GM12878 (cell line): ENCODE measurements around the gene EPHA4. TPM values are rescaled to one million over a fixed set of nuclear protein-coding genes. Genes with fewer than 3 reads are reported as not detected.

ENCODE experiments used
- ATAC-seq: fragments of 200-7000 bp; cut with Tn5 transposase; 3 replicates; pipeline ENCODE4 v1.9.1; 2020; ENCODE audit warnings: mild to moderate bottlenecking, moderate library complexity
- BruUV-seq: library from RNA; stranded (reverse); fragments of 400-500 nt; replicated peaks from 2 replicates; lab custom pipeline; 2021; lab: Mats Ljungman, UMichigan
- CTCF ChIA-PET: fragments of 300-600 bp; sonication (Branson Sonifier 250); formaldehyde crosslinking; extraction: SDS; loops from one replicate; lab custom pipeline; 2021; ENCODE audit warnings: inconsistent platforms; lab: Yijun Ruan, JAX
- POLR2A ChIA-PET: fragments of 350-600 bp; formaldehyde crosslinking; extraction: SDS; loops from one replicate; lab custom pipeline; 2021; ENCODE audit warnings: inconsistent platforms; lab: Charles Lee
- RAD21 ChIA-PET: fragments of 300-600 bp; sonication (Branson Sonifier 250); formaldehyde crosslinking; loops from one replicate; lab custom pipeline; 2023; ENCODE audit warnings: antibody characterized with exemption; ENCODE audit not compliant: unreplicated experiment; lab: Charles Lee
- SMC1A ChIA-PET: fragments of 300-600 bp; sonication (Branson Sonifier 250); formaldehyde crosslinking; loops from one replicate; lab custom pipeline; 2023; ENCODE audit not compliant: unreplicated experiment, uncharacterized antibody; lab: Charles Lee
- DNase-seq: peaks from one replicate; pipeline ENCODE4 v3.0.0-alpha.2; 2011; ENCODE audit warnings: low read depth, low spot score
- FAIRE-seq: peaks from 3 replicates; lab custom pipeline; 2011; peaks lifted over from hg19 to GRCh38; lab: Jason Lieb, UNC
- H2AFZ ChIP-seq: 2 replicates; pipeline ENCODE4 v1.6.0; 2011; ENCODE audit warnings: low read depth, low read length, control low read depth; ENCODE audit not compliant: control insufficient read depth
- H3K27ac ChIP-seq: 2 replicates; pipeline ENCODE4 v1.5.1; 2011; ENCODE audit warnings: control low read depth; ENCODE audit not compliant: control insufficient read depth, insufficient read depth
- H3K27me3 ChIP-seq, 2 experiments: replicated peaks in 1 of 2; 2 replicates each; pipeline versions ENCODE4 v1.6.0 to v1.6.1; 2011; ENCODE audit warnings: low read length in 1 of 2; ENCODE audit not compliant: control insufficient read depth in 2 of 2, insufficient read depth in 2 of 2
- H3K36me3 ChIP-seq, 2 experiments: 2 replicates each; pipeline ENCODE4 v1.5.1; 2011; ENCODE audit warnings: low read length in 1 of 2; ENCODE audit not compliant: control insufficient read depth in 2 of 2, insufficient read depth in 2 of 2
- H3K4me1 ChIP-seq: 2 replicates; pipeline ENCODE4 v1.6.1; 2011; ENCODE audit warnings: mild to moderate bottlenecking, low read length, moderate library complexity, mixed read lengths; ENCODE audit not compliant: control insufficient read depth, insufficient read depth
- H3K4me2 ChIP-seq: 2 replicates; pipeline ENCODE4 v1.6.0; 2011; ENCODE audit warnings: control low read depth; ENCODE audit not compliant: control insufficient read depth, insufficient read depth
- H3K4me3 ChIP-seq: fragments of 200-600 bp; sonication (generic); 2 replicates; pipeline ENCODE4 v1.5.1; 2016
- H3K79me2 ChIP-seq: 2 replicates; pipeline ENCODE4 v1.6.0; 2011; ENCODE audit warnings: low read length; ENCODE audit not compliant: control insufficient read depth, insufficient read depth
- H3K9ac ChIP-seq: 2 replicates; pipeline ENCODE4 v1.8.0; 2011; ENCODE audit warnings: low read length, control low read depth, mixed read lengths; ENCODE audit not compliant: control insufficient read depth, insufficient read depth
- H3K9me3 ChIP-seq: replicated peaks from 3 replicates; pipeline ENCODE4 v1.5.1; 2011; ENCODE audit warnings: mild to moderate bottlenecking, low read length; ENCODE audit not compliant: control insufficient read depth, insufficient read depth
- H4K20me1 ChIP-seq: 2 replicates; pipeline ENCODE4 v1.6.0; 2011; ENCODE audit not compliant: control insufficient read depth, insufficient read depth
- ATF3 ChIP-seq: IDR thresholded peaks from 2 replicates; pipeline ENCODE4 v1.6.1; 2011; ENCODE audit warnings: low read depth, mild to moderate bottlenecking, low read length, moderate library complexity, borderline replicate concordance; ENCODE audit errors: extremely low read depth
- DPF2 ChIP-seq: fragments of 450-650 bp; IDR thresholded peaks from 2 replicates; pipeline ENCODE4 v1.6.1; 2017; ENCODE audit warnings: mild to moderate bottlenecking
- SREBF1 ChIP-seq: IDR thresholded peaks from 2 replicates; pipeline ENCODE4 v1.6.1; 2012; ENCODE audit warnings: mild to moderate bottlenecking, low read length
- WGBS: methylation state at CpG from one replicate; pipeline ENCODE4 v1.1.6; 2016; ENCODE audit warnings: low lambda C conversion rate; ENCODE audit not compliant: insufficient replicate concordance, insufficient coverage; ENCODE audit errors: missing lambda C conversion rate; 5-methylcytosine and 5-hydroxymethylcytosine counted together
- in situ Hi-C: fragments of 300-500 bp; cut with MboI; formaldehyde crosslinking; loops from 9 replicates; pipeline ENCODE4 v1.14.3; 2018; ENCODE audit warnings: mixed read lengths
- intact Hi-C: fragments of 100-400 bp; cut with micrococcal nuclease; formaldehyde crosslinking; loops from one replicate; pipeline ENCODE4 v1.14.2; 2022; ENCODE audit not compliant: unreplicated experiment
- polyA plus RNA-seq, 11 experiments: library from polyadenylated mRNA; depleted of rRNA in 4 of 11; unstranded in 6 of 11; stranded (reverse) in 5 of 11; fragments of >200 nt; fragmentation: Nextera tagmentation in 4 of 11; fragmentation: Illumina TruSeq in 1 of 11; extraction: Ambion mirVana in 4 of 11; extraction: Trizol in 1 of 11; gene quantifications; 1 replicate in 1 of 11; 2 replicates in 10 of 11; pipeline versions ENCODE4 v1.2.1 to v1.2.3, GENCODE V29; 2011 to 2016; ENCODE audit warnings: inconsistent platforms in 2 of 11, missing spikeins in 2 of 11, low read depth in 1 of 11
- total RNA-seq, 4 experiments: library from RNA; depleted of rRNA in 3 of 4; stranded (reverse); fragments of >200 nt in 3 of 4; fragmentation: Illumina TruSeq in 1 of 4; extraction: Trizol in 1 of 4; gene quantifications; 2 replicates each; pipeline versions ENCODE4 v1.2.1 to v1.2.3, GENCODE V29; 2013 to 2021
- TF ChIP-seq, protein P1 (sequence below): IDR thresholded peaks from 2 replicates; pipeline ENCODE4 v1.6.1; 2012; ENCODE audit warnings: low read length, inconsistent platforms

EPHA4 gene
- total and polyA plus RNA-seq, 10 of the 15 experiments (the other 5 are each of a cell fraction or from before 2014, with no cell fraction given), result 0.06 to 1.5 (median 0.33) TPM; not detected in 1

DNA sequence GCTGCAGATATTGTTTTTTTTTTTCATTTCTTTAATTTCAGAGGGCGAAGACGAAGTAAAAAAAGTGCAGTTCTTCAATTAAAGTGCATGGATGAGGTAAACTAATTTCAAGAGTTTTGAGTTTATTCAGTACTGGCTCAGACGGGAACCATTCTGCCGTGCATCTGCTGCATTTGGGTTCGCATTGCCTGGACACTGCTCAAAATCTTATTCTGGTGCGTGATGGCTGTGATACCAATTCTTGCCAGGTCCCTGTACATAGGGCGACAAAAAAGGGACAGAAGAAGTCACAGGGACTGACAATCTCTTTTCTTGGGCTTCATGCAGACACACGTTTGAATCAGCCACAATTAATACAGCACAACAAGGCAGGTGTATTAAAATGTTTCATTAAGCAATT is 146.2 kb downstream of the EPHA4 start:
- Histone ChIP-seq H3K27ac (no peak overlapping the region), H2AFZ (no peak overlapping the region), H3K79me2 (no peaks in the 10 kb centered on the region), H3K9ac (no peak overlapping the region), H3K9me3 (no peaks in the 10 kb centered on the region), H3K36me3 (no peaks in the 10 kb centered on the region), H3K4me2 (no peak overlapping the region), H3K27me3 (no peaks in the 10 kb centered on the region; a peak in 1 of 4 replicates), H3K4me3 (no peak overlapping the region), H3K4me1 (no peaks in the 10 kb centered on the region), H4K20me1 (no peaks in the 10 kb centered on the region)
- in situ Hi-C loops (no loop called here), intact Hi-C loops (no loop called here)
- 15% methylated on average over 8 of the region's 8 CpGs for WGBS
- ChIA-PET CTCF (no interaction called here), RAD21 (no interaction called here), SMC1A (no interaction called here), POLR2A (no interaction called here)
- FAIRE-seq (no peak), DNase-seq (no peak), ATAC-seq (no peak)
- BruUV-seq, result no TSS peak
- TF ChIP-seq SREBF1 (no peak), DPF2 (no peak)

DNA sequence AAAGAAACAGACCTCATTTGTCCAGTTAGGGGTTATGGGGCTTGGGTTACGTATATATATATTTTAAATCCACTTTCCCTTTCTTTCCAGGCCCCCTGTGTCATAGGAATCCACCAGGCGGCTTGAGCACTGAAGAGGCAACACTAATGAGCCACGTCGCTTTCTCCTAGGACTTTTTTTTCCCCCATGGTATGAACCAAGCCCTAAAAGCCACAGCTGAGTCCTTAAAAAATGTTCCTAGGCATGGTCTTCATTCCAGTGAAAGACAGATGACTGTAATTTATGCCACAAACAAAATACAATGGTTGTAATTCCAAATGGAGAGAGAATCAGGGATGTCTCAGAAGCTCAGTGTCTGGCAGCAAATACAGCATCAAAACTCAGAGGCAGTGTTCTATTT is 146.8 kb downstream of the EPHA4 start:
- DNase-seq (no peak), FAIRE-seq (no peak), ATAC-seq (no peak)
- POLR2A ChIA-PET, result no interaction called here
- SMC1A ChIA-PET, result no interaction called here
- Histone ChIP-seq H3K27me3 (no peaks in the 10 kb centered on the region; a peak in 1 of 4 replicates), H2AFZ (no peak overlapping the region), H3K79me2 (no peaks in the 10 kb centered on the region), H3K27ac (no peak overlapping the region), H3K4me1 (no peaks in the 10 kb centered on the region), H3K36me3 (no peaks in the 10 kb centered on the region), H4K20me1 (no peaks in the 10 kb centered on the region), H3K4me3 (no peak overlapping the region), H3K4me2 (no peak overlapping the region), H3K9ac (no peak overlapping the region), H3K9me3 (no peaks in the 10 kb centered on the region)
- no peak for TF ChIP-seq ATF3
- TF ChIP-seq, protein P1, sequence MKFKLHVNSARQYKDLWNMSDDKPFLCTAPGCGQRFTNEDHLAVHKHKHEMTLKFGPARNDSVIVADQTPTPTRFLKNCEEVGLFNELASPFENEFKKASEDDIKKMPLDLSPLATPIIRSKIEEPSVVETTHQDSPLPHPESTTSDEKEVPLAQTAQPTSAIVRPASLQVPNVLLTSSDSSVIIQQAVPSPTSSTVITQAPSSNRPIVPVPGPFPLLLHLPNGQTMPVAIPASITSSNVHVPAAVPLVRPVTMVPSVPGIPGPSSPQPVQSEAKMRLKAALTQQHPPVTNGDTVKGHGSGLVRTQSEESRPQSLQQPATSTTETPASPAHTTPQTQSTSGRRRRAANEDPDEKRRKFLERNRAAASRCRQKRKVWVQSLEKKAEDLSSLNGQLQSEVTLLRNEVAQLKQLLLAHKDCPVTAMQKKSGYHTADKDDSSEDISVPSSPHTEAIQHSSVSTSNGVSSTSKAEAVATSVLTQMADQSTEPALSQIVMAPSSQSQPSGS, result no peak
- RAD21 ChIA-PET, result no interaction called here
- intact Hi-C loops, result no loop called here
- in situ Hi-C loops, result no loop called here
- 23% methylated on average over 4 of the region's 4 CpGs for WGBS
- CTCF ChIA-PET, result no interaction called here
- BruUV-seq, result no TSS peak
